ENCODE data around the gene MYL10.

MYL10 gene

DNA sequence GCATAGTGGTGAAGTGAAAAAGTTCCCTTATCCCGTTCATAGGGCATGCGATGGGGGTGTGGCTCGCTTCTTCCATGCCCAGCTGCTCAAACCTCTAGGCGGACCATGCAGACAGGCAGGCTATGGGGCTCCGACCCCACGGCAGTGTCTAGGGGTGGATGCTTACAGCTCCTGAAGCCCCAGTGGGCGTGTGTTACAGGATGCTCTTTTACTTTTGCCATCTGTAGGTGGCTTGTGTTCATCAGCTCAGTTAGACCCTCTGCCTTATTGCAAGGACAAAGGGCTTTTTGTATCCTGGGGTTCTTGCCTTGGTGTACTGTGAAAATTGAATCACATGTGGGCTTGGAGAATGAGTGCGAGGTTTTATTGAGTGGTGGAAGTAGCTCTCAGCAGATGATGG, at the start of gene MYL10:
TSS of gene MYL10 (minus strand) at position 126 of the 400 bp plus-strand sequence. CDS start 178 bp downstream, outside the sequence.
- DNase-seq (ENCODE audit: low read depth in 2 of 2), result no peak

DNA sequence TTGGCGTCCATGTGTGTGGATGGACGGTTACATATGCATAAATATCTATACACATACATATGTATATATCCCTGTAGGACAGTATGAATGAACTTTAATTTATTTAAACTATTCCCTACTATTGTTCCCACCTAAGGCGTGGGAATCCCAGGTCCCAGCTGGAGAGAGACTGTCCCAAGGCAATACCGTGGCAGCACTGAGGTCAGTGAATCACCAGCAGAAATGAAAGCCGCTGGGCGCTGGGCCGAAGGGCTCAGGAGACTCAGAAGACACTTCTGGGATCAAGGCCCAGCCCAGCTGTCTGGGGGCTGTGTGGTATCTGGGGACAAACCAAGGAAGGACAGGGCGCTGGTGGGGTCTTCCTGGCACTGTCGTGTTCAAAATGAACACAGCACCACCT, 49.6 kb upstream of the MYL10 start:
- DNase-seq (ENCODE audit: low read depth in 2 of 2), result no peak

DNA sequence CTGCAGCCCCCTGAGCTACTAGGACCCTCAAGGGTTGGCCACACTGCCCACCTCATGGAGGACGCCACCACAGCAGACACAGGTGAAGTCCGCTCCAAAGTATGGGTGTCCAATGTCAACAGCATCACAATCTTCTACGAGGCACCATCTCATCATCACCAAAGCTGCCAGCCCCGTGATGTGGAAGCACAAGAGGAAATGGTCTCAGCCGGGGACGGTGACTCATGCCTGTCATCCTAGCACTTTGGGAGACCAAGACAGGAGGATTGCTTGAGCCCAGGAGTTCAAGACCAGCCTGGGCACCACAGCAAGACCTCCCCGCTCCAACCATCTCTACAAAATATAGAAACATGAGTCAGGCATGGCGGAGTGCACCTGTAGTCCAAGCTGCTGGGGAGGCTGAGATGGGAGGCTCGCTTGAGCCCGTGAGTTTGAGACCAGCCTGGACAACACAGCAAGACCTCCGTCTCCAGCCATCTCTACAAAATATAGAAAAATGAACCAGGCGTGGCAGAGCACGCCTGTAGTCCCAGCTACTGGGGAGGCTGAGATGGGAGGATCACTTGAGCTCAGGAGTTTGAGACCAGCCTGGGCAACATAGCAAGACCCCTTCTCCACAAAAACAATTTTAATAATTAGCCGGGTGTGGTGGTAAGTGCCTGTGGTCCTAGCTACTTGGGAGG, 48.8 kb upstream of the MYL10 start:
- DNase-seq (ENCODE audit: low read depth in 2 of 2), result no peak

DNA sequence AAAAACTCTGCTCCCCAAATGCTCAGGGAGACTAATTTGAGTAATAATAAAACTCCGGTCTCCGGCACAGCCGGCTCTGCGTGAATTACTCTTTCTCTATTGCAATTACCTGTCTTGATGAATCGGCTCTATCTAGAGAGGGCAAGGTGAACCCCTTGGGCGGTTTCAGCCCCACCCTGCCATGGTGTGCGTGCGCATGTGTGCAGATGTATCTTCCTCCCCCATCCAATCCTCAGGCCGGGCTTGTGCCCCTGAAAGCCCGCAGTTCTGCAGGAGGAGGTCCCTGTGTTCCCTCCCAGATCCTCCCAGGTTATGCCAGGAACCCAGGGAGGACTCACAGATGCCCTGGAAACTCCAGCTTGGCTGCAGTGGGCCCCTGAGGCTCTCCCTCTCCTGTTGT, 48.3 kb upstream of the MYL10 start:
- no peak for DNase-seq (ENCODE audit: low read depth in 2 of 2)

DNA sequence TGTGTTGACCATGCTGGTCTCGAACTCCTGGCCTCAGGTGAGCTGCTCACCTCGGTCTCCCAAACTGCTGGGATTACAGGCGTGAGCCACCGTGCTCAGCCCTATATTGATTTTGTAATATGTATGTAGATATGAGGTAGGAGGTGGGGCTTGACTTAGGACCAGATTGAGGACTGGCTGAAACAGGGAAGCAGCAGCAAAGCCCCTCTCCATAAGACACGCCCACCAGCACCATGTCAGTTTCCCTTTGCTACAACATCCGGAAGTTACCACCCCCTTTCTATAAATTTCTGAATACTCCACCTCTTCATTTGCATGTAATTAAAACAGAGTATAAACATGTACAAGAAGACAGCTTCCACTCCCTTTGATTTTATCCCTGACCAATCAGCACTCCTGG, 47.9 kb upstream of the MYL10 start:
- DNase-seq (ENCODE audit: low read depth in 2 of 2), result no peak

DNA sequence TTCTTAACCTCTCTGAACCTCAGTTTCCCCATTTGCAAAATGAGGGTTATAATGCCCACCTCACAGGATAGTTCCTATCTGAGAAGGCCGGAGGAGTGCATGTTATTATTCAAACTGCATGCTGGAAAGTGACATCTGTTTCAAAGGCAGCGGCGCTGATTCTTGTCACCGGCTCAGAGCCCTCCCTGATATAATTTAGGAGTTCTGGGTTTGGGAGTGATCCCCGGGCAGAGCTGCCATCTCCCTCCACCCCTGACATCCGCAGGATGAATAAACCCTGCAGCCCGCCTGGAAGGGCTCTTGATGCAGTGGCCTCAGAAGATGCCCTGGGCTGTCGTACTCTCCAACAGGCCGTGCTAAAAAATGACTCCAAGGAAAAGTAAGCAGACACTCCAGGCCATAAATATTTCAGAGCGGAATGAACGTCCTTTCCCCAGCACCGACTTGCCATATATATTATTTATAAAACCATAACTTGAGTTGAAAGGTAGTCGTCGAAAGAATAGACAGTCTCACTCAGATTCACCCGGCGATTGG, 47.0 kb upstream of the MYL10 start:
- no peak for DNase-seq (ENCODE audit: low read depth in 2 of 2)

DNA sequence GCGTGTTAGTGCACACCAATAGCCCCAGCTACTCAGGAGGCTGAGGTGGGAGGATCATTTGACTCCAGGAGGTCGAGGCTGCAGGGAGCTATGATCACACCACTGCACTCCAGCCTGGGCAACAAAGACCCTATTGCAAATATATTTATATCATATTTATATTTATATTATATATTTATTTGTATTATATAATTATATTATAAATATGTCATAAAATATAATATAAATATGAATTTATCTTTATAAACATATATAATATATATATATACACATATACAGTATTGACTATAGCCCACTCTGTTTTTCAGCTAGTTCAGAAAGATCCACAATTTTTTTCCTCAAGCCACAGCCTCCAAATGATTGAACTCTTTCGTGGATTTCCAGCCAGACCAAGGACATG, 45.3 kb upstream of the MYL10 start:
- DNase-seq (ENCODE audit: low read depth in 2 of 2), result no peak

DNA sequence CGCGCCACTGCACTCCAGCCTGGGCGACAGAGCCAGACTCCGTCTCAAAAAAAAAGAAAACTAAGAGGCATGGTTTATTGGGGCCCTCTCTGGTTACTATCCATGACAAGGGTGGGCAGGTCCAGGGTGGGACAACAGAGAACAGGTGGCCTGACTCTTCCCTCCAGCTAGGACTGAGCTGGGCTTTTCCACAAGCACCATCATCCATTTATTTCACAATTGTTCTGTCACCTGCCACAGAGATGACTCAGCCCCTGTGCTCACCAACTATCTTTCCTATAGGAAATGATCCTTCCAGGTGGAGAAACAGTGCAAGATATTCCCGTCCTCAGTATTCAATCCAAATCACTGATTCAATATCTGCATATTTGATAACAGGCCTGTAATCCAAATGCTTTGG, 44.9 kb upstream of the MYL10 start:
- DNase-seq (ENCODE audit: low read depth in 2 of 2), result no peak

DNA sequence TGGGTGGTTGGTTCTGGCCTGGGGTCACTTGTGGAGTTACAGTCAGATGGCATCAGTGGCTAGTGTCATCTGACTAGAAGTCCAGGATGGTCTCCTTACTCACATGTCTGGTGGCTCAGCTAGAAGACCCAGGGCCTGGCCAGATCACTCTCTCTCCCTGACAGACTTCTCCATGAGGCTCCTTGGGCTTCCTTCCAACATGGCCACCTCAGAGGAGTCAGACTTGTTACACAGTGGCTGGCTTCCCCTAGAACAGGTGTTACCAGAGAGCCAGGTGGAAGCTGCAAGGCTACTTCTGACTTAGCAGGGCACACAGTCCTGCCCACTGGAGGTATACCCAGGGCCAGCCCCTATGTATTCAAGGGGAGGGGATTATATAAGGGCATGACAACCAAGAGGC, 44.2 kb upstream of the MYL10 start:
- DNase-seq (ENCODE audit: low read depth in 2 of 2), result no peak

DNA sequence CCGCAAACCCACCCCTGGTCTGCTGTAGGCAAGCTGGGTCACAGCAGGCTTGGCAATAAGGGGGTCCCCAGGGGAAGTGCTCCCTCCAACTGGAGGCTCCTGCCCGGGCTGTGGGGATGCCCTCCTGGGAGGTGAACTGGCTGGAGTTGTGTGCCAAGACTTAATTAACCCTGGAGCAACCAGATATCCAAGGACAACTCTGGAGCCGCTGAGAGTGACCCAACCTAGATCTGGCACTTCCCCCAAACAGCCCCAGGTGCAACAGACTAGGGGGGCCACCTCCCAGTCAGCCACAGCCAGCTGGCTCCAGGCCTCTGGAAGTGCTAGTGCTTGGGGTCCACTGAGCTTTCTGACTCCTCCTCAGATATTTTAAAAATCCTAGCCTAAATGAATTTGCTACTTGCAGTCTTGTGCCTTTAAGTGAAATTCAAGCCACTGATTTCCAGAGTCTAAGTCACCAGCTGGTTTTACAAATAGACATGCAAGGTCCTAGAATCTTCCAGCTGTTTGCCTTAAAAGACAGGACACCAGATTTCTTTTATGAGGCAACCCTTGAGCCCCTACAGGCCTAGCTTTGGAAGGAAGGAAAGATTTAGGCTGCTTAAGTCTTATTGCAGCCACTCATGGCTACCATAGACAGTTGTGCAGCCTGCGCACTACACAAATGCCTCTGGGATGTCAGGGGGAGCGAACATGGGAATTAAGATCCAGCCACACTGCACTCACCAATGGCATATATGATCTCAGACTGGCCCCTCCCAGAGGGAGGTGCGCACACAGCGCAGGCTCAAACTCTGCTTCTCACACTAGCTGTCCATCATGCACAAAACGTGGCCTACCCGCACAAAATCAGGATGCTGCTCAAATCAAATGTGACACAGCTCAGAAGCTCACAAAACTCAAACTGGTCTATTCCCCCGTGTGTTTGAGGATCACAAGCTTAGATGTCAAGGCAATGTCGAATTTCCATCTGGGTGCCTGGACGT, 42.6 kb upstream of the MYL10 start:
- DNase-seq (ENCODE audit: low read depth in 2 of 2), result no peak

DNA sequence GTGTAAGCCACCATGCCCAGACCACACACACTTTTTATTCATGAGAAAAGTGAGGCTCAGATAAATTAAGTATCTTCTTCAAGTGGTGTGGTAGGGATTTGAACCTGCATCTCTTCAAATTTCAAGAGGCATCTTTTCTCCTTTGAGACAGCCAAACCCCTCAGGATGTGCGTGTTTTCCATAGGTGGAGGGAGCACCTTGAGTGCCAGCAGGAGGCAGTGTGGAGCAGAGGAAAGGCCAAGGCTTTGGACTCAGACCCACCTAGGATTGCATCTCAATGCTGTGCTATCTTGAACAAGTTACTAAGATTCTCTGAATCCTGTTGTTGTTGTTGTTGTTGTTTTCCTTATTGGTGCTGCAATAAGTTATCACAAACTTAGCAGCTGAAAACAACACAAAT, 40.2 kb upstream of the MYL10 start:
- DNase-seq (ENCODE audit: low read depth in 2 of 2), result no peak

DNA sequence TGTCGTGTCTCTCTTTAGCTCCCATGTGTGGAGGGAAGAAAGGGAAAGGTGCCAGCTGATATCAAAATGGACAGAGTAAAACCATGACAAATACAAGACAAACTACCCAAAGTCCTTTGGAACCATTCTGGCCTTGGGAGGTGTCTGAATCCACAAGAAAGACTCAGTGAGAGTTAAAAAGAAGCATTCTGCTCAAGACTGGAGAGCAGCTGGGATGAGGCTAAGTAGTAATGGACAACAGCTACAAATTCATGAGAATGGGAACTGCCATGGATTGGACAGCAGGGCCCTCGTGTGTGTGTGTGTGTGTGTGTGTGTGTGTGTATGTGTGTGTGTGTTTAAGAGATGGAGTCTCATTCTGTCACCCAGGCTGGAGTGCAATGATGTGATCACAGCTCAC, 39.6 kb upstream of the MYL10 start:
- no peak for DNase-seq (ENCODE audit: low read depth in 2 of 2)

DNA sequence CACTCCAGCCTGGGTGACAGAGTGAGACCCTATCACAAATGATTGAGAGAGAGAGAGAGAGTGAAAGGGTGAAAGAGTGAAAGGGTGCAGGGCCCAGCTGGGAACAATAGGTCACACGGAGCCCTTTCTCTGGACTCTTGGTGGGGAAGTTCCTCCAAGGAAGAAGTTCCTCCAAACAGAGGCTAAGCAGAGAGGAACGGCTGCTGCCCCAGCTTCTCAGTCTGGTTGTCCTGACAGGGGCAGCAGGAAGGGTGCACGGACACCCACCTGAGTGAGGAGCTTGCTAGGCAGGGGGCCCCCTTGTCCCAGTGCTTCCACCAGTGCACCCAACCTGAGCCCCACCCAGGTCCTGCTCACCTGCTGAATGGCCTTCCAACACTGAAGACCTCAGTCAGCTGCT, 38.8 kb upstream of the MYL10 start:
- DNase-seq (ENCODE audit: low read depth in 2 of 2), result no peak

DNA sequence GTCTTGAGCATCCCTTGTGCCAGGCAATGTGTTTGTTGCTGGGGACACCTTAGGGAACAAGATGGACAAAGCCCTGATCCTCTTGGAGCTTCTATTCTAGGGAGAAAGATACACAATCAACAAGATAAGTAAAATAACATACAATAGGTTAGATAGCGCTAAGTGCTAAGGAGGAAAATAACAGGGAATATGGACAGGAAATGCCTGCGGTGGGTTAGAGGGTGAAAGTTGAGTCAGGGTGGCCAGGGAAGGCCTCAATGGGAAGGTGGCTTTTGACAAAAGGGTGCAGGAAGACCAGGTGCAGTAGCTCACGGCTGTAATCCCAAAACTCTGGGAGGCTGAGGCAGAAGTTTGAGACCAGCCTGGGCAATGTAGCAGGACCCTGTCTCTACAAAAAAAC, 38.3 kb upstream of the MYL10 start:
- DNase-seq (ENCODE audit: low read depth in 2 of 2), result no peak

DNA sequence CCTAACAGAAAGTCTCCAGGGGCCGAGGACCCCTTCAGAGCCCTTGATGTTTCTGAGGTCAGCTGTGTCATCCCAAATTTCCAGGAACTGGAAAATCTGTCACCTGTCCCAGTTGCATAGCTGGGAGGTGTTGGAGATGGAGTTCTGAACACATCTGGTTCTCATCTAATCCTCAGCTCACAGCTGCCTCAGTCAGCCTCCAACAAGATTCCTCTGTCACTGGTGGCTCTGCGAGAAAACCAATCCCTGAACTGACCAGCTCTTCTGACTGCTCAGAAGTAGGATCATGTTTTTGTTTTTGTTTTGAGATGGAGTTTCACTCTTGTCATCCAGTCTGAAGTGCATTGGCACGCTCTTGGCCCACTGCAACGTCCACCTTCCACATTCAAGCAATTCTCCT, 37.6 kb upstream of the MYL10 start:
- no peak for DNase-seq (ENCODE audit: low read depth in 2 of 2)

DNA sequence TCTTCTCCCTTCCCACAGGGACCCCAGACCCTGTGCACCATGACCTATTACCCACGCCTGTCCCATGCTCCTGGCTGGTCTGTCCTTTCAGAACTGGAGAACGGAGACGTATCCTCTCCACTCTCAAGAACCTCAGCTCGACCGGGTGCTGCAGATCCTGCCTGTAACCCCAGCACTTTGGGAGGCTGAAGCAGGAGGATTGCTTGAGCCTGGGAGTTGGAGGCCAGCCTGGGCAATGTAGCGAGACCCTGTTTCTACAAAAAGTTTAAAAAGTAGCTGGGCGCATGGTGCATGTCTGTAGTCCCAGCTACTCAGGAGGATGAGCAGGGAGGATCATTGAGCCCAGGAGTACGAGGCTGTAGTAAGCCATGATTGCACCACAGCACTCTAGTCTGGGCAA, 37.2 kb upstream of the MYL10 start:
- no peak for DNase-seq (ENCODE audit: low read depth in 2 of 2)

DNA sequence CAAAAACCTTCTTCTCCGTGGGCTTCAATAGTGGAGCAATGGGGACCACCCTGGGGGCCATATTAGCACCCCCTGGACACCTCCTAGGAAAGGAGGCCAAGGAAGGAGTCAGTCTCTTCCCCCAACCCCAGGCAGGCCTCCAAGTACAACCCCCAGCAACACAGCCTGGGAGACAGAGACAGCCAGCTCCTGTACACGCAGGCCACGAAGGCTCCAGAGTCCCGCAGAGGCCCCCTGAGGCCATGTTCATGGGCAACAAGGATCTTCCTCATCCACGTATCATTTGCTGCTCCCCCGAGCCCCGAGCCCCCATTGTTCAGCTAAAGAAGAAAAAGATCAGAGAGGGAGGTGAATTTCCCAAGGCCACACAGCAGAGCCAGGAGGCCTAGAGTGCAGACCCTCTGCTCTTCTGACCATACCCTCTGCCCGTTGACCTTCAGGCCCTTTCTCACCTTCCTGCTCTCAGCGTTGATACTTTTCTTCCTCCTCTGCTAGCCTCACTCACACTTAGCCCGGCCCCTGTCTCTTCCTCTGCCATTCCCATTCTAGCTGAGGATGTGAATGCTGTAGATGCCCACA, 35.9 kb upstream of the MYL10 start:
- DNase-seq (ENCODE audit: low read depth in 2 of 2), result no peak

DNA sequence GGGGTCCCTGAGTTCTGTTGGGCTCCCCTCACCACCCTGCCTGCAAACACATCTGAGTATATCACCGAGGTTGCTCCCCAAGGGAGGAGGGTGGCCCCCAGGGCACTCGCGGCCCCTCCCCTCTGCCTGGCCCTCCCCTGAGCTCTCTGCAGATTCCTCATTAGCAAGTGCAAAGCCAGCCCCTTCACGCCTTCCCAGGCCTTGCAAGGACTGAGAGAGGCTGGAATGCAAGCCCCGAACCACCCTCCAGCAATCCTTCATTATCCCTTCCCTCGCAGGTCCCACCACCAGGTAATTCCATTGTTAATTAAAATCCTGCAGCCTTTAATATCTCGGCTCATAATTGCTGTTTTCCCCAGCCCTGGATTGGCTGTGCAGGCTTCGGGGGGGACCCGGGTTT, 35.3 kb upstream of the MYL10 start:
- no peak for DNase-seq (ENCODE audit: low read depth in 2 of 2)

DNA sequence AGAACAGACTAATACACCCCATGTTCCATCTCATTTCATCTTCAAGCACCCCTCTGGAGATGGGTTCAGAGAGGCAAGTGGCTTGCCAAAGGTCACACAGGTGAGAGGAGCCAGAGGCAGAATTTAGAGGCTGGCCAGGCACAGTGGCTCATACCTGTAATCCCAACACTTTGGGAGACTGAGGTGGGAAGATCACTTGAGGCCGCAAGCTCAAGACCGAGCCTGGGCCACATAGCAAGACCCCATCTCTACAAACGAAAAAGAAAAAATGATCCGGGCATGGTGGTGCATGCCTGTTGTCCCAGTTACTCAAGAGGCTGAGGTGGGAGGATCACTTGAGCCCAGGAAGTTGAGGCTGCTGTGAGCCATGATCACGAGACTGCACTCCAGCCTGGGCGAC, 34.7 kb upstream of the MYL10 start:
- no peak for DNase-seq (ENCODE audit: low read depth in 2 of 2)

DNA sequence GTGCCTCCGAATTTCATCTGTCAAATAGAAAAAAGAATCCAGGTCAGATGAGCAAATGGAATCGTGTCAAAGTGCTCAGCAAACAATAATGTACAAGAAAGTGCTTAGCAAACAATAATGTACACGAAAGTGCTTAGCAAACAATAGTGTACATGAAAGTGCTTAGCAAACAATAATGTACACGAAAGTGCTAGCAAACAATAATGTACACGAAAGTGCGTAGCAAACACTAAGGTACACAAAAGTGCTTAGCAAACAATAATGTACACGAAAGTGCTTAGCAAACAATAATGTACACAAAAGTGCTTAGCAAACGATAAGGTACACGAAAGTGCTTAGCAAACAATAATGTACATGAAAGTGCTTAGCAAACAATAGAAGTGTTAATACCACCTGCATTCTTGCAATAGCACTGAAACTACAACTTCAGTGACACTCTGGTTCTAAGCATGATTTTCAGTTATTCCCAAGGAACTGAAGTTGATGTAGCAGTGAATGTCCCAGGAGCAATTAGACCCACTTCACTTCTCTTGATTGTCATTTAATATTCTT, 33.4 kb upstream of the MYL10 start:
- no peak for DNase-seq (ENCODE audit: low read depth in 2 of 2)

DNA sequence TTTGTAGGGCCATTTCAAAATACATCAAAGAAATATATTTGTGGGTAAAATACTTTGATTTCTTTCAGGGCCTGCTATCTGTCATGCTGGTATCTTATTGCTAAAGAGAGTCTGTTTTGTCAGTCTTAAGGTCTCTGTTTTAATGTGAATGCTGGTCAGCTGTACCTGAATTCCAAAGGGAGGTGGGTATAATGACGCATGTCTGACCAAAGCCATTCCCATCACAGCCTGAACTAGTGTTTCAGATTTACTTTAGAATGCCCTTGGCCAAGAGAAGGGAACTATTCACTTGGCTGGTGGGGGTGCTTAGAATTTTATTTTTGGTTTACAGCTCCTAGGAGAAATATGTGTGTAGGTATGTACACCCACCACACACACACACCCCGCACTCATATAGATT, 30.6 kb upstream of the MYL10 start:
- DNase-seq (ENCODE audit: low read depth in 2 of 2), result no peak

DNA sequence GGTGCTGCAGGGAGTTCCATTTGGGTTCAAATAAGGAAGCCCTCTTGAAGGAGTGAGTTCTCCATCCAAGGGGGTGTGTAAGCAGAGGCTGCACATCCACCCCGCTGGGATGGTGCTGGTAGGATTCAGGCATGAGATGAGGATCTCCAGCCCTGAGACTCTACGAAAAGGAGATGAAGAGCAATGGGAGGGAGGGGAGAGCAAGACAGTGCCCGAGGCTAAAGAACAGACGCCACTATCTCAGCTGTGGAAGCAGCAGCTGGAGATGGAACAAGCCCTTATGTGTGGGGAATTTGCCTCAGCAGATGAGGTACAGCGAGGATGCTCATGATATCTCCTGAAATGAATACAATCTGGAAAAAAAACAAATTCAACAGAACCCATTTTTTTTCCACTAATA, 28.1 kb upstream of the MYL10 start:
- no peak for DNase-seq (ENCODE audit: low read depth in 2 of 2)
